GM12878 (cell line): ENCODE results near the gene SEMA4D.

ENCODE experiments used
- ESRRA ChIP-seq: IDR thresholded peaks from 2 replicates; pipeline ENCODE4 v1.6.1; 2012; ENCODE audit warnings: mild to moderate bottlenecking, low read length, improper control_type of control experiment
- TF ChIP-seq, protein P1 (sequence below): fragments of 450-650 bp; formaldehyde crosslinking; IDR thresholded peaks from 2 replicates; pipeline ENCODE4 v1.4.0; 2020; ENCODE audit warnings: mild to moderate bottlenecking, moderate library complexity

DNA sequence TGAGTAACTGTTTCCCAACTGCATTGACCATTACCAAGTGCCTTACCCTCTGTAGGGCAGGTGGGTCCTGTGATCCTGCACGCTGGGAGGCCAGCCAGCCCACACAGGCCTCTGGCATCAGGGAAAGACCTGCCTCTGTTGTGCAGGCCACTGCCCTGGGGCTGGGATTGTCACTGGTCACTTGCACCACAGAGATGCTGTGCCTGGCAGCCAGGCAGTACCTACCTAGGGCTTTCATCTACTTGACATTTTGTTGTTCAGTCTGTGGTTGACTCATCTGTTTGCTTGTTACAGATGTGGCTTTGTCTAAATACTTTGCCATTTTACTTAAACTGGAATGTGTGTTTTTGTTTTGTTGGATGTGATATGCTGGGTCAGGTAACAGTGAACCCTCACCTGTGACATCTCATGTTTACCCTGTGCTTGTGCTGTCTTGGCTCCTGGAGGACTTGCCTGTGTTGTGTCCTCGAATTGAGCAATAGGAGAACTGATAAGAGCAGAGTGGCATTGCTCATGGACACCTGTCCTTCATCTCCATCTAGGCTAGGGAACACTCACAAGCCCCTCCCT is 146.8 kb downstream of the SEMA4D start:
- no peak for TF ChIP-seq ESRRA
- TF ChIP-seq, protein P1, sequence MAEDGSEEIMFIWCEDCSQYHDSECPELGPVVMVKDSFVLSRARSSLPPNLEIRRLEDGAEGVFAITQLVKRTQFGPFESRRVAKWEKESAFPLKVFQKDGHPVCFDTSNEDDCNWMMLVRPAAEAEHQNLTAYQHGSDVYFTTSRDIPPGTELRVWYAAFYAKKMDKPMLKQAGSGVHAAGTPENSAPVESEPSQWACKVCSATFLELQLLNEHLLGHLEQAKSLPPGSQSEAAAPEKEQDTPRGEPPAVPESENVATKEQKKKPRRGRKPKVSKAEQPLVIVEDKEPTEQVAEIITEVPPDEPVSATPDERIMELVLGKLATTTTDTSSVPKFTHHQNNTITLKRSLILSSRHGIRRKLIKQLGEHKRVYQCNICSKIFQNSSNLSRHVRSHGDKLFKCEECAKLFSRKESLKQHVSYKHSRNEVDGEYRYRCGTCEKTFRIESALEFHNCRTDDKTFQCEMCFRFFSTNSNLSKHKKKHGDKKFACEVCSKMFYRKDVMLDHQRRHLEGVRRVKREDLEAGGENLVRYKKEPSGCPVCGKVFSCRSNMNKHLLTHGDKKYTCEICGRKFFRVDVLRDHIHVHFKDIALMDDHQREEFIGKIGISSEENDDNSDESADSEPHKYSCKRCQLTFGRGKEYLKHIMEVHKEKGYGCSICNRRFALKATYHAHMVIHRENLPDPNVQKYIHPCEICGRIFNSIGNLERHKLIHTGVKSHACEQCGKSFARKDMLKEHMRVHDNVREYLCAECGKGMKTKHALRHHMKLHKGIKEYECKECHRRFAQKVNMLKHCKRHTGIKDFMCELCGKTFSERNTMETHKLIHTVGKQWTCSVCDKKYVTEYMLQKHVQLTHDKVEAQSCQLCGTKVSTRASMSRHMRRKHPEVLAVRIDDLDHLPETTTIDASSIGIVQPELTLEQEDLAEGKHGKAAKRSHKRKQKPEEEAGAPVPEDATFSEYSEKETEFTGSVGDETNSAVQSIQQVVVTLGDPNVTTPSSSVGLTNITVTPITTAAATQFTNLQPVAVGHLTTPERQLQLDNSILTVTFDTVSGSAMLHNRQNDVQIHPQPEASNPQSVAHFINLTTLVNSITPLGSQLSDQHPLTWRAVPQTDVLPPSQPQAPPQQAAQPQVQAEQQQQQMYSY: no peak
